ENCODE data around the gene CORIN.
"Not testable (repeated sequence)": the region's sequence is repeated elsewhere in the genome, so short reads cannot be mapped to it uniquely, and the experiment has no call there.

CORIN gene

GRCh38 chr4:47570816-47571215, 267.1 kb downstream of the CORIN start:
- DNase-seq (ENCODE audit: low read depth in 3 of 3, low spot score in 1 of 3) = no peak

GRCh38 chr4:47567511-47567910, 270.4 kb downstream of the CORIN start:
- DNase-seq (ENCODE audit: low read depth in 3 of 3, low spot score in 1 of 3) = no peak

GRCh38 chr4:47566969-47567368, 270.9 kb downstream of the CORIN start:
- no peak for DNase-seq (ENCODE audit: low read depth in 3 of 3, low spot score in 1 of 3)

- DNase-seq (ENCODE audit: low read depth in 3 of 3, low spot score in 1 of 3) = no peak
Measured at GRCh38 chr4:47566566-47566965, 271.3 kb downstream of the CORIN start.

- no peak for DNase-seq (ENCODE audit: low read depth in 3 of 3, low spot score in 1 of 3)
Measured at GRCh38 chr4:47562297-47562696, 275.6 kb downstream of the CORIN start.

GRCh38 chr4:47561331-47561730, 276.5 kb downstream of the CORIN start:
- no peak for DNase-seq (ENCODE audit: low read depth in 3 of 3, low spot score in 1 of 3)

GRCh38 chr4:47560682-47561081, 277.2 kb downstream of the CORIN start:
- DNase-seq (ENCODE audit: low read depth in 3 of 3, low spot score in 1 of 3) = no peak

- no peak for DNase-seq (ENCODE audit: low read depth in 3 of 3, low spot score in 1 of 3)
Measured at GRCh38 chr4:47557255-47557654, 280.6 kb downstream of the CORIN start.

GRCh38 chr4:47555920-47556319, 281.9 kb downstream of the CORIN start:
- not testable (repeated sequence) for DNase-seq (ENCODE audit: low read depth in 3 of 3, low spot score in 1 of 3)

GRCh38 chr4:47553329-47554125, 284.3 kb downstream of the CORIN start:
- DNase-seq (ENCODE audit: low read depth in 3 of 3, low spot score in 1 of 3) = no peak

- DNase-seq (ENCODE audit: low read depth in 3 of 3, low spot score in 1 of 3) = no peak
Measured at GRCh38 chr4:47551682-47552081, 286.2 kb downstream of the CORIN start.

GRCh38 chr4:47550899-47551548, 286.8 kb downstream of the CORIN start:
- no peak for DNase-seq (ENCODE audit: low read depth in 3 of 3, low spot score in 1 of 3)

- DNase-seq (ENCODE audit: low read depth in 3 of 3, low spot score in 1 of 3) = not testable (repeated sequence)
Measured at GRCh38 chr4:47550357-47550756, 287.5 kb downstream of the CORIN start.
